ENCODE measurements around the gene C9orf43.

- TF ChIP-seq MAX (IDR thresholded peaks at IDR 0.05; ENCODE audit: insufficient read depth, insufficient read length), result no peak
- TF ChIP-seq CTCF (IDR thresholded peaks at IDR 0.05; ENCODE audit: extremely low read depth in 1 of 2, insufficient read depth in 1 of 2, low read depth in 1 of 2, low read length in 2 of 2), result no peak
- TF ChIP-seq POLR2A (IDR thresholded peaks at IDR 0.05; ENCODE audit: low read depth, low read length), result no peak
- no peak for TF ChIP-seq JUN (IDR thresholded peaks at IDR 0.05; ENCODE audit: borderline replicate concordance, insufficient read depth, insufficient read length, low read depth)
Observed at GRCh38 chr9:113461943-113462342, 51.4 kb downstream of the C9orf43 start.
